Measurements from ENCODE around the gene CXCR6.

Gene CXCR6

DNA sequence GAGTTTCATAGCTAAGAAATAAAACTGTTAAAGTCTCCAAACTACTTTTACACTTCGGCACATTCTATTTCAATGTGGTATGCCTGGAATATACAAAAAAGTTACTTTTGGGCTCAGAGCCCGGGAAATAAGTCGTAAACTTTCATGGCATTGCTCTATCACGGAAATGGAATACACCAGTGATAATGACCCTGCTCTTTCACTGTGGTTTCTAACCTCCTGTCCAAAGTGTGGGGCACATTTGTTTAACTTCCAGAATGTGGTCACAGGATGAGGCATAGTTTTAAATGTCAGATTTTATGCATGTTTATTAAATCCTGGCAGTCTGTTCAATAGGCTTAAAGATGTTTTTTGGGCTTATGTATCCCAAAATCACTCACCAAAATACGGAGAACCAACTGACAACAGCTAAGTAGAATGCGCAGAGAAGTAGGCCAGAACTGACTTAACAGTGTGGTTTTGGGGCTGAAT, 5.1 kb downstream of the CXCR6 start:
- no peak for DNase-seq (ENCODE audit: low read depth in 2 of 2)

DNA sequence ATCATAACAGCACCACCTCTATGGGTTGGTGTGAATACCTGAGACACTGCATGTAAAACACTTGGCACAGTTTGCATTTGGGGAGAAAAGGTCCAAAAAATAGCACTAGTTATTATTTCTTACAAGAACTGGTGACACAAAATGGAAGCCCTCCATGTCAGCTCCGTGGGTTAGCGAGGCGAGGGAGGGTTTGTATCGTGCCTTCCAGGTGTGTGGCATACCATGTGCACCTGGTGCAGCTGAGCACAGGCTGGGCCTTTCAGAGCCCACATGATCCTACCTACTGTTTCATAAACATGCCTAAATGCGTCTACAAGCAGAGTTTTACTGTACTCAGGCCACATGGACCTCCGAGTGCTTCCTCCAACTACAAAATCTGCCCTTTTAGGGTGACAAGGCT, 5.6 kb downstream of the CXCR6 start:
- DNase-seq (ENCODE audit: low read depth in 2 of 2): no peak

DNA sequence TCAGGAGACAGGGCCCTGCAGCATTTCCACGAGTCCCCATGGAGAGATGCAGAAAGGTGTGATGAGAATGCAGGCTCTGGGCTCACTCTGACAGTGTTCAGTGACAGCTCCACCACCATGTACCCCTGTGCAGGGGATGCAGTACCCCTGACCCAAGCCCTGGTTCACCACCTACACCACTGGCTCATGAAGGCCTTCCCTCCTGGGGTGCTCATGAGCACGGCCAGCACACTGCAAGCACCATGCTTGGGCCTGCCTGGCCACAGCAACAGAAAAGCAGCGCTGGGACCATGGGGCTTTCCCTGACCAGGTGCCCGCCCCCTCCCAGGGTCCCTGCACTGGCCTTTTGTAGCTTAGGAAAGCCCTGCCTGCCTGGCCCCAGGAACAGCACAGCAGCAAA, 6.2 kb downstream of the CXCR6 start:
- DNase-seq (ENCODE audit: low read depth in 2 of 2): no peak

DNA sequence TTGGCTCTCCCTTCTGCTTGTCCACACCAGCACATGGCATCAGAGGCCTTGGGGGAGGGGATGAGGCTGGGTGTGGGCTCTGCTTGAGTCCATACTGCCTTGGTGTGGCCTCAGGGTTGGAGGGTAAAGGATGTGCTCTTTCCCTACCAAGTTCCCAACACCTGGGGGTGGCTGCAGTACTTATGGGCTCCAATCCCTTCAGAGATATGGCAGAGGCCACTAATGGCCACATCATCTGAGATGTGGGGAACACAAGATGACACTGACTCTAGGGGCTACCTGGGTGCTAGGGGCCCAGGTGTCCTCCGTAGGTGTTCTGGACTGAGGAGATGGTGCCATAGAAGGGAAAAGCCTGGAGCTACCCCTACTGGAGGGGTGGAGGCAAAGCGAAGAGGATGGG, 6.9 kb downstream of the CXCR6 start:
- no peak for DNase-seq (ENCODE audit: low read depth in 2 of 2)

DNA sequence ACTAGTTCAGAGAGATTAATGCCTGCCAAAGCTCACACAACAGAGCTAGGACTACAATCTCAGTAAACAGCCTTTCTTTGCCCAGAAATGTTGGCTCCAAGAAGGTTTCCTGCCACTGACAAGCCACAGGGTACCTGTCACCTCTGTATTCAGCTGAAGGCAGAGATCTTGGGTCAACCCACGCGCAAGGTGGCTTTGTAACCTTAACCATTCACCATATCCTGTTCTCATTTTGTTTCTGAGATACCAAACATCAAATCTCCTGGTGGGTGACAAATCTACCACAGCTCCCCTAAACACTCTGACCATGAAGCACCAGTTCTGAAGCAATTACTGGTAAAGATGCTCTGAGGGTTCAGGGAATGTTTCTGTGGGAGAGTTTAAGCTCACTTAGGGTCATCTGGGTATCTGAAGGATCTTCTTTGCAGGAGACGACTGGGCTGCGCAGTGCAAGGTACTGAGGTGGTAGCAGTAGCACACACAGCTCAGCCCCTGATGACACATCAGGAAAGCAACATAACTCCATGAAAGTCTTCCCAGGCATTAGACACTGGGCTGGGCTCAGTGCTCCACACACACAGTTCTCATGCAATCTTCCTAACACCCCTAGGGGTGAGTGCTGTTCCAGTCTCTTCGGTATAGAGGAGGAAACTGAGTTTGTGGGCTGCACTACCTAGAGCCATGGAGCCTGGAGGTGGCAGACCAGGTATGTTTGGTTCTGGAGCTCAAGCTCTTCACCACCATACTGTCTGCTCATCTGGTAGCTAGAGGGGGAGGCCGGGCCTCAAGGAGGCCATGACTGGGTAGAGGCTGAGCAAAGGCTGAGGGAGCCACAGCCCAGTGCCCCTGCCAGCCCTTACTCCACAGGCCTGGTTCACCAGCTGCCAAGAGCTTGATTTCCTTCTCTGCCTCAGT, 7.7 kb downstream of the CXCR6 start:
- peak; percentile 29 to 52 for DNase-seq (ENCODE audit: low read depth in 2 of 2)

DNA sequence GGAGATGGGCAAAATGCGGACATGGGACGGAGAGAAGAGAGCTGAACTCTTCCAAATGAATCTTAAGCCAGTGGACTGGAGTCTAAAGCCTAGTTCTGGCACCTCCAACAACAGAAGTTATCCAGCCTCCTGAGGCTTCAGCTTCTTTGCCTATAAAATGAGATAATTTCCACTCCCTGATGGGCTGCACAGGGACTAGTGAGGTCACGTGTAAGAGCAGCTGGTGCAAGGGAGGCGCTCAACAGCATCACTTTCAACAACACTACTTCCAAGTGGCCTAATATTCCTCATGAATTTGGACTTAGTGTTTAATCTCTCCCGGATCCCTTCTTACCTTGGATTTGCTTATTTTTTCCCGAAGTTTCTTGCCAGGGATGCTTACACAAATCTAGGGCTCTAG, 8.7 kb downstream of the CXCR6 start:
- no peak for DNase-seq (ENCODE audit: low read depth in 2 of 2)

DNA sequence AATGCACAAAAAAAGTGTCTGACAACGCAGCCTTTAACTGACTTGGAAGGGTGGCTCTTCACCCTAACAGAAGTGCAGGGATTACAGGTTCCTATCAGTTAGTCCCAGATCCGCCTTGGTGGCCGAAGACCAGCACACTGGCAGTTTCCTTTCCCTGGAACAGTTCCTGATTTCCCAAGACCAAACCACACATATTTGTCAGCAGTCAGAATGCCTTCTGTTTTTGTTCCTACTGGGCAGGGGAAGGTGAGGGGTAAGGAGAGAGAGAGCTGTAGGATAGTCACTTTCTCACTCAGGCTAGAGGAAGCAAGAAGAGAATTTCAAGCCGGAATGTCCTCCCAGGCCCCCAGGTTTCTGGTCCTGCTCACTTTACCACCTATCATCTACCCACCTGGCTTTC, 9.2 kb downstream of the CXCR6 start:
- no peak for DNase-seq (ENCODE audit: low read depth in 2 of 2)

DNA sequence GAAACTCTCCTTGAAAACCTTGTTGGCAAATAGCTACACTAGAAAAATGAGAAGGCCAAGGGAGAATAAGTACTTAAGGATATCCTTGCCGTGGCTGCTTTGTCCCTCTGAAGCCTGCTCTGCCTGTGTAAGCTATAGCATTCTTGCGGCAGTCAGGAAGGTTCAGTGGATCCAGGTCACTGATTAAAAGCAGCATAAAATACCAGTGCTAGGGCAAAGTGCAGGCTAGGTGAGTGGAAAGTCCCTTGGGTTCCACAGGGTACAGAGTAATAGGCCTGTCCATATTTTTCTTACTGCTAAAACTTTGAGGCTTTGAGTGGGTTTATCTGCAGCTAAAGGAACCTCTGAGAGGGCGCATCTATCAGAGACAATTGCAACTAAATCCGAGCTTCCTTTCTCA, 10.3 kb downstream of the CXCR6 start:
- no peak for DNase-seq (ENCODE audit: low read depth in 2 of 2)

DNA sequence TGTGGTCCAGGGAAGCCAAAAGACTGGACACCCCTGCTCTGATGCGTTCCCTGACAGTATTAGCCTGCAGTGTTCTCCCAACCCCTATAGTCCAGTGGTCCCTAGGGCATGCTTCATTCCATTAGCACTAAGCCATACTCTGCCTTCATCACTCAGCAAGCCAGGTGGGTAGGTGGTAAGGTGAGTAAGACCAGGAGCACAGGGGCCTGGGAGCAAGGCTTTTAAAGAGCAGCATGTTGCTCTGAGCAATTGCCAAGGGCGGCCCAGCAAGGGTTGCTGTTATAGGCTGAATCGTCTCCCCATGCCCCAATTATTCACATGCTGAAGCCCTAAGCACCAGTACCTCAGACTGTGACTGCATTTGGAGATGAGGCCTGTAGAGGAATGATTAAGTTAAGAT, 11.0 kb downstream of the CXCR6 start:
- DNase-seq (ENCODE audit: low read depth in 2 of 2): no peak

DNA sequence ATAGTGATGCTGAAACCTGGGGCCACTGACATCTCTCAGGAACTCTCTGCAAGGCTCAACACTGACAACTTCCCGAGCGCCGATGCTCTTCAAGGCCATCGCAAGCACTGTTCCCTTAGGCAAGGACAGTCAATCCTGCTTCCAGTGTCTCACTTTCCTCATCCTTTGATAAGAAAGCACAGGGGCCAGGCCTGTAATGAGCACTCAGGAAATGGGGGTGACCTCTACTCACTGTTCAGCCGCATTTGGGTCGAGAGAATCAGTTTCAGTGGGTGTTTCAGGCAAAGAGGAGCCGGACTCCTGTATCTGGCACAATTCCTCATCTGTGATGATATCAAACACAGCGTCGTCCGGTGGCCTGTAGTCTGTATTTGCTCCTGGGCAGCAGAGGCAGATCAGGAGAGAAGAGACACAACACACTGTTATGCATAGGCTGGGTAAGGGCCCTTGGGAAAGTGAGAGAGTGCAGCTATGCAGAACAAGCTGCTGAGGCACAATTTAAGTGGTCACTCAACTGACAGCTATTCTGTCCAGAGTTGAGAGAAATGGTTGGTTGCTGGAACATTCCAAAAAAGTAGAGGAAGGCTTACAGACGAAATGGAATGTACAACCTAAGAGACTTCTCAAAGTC, 11.9 kb downstream of the CXCR6 start:
- no peak for DNase-seq (ENCODE audit: low read depth in 2 of 2)

DNA sequence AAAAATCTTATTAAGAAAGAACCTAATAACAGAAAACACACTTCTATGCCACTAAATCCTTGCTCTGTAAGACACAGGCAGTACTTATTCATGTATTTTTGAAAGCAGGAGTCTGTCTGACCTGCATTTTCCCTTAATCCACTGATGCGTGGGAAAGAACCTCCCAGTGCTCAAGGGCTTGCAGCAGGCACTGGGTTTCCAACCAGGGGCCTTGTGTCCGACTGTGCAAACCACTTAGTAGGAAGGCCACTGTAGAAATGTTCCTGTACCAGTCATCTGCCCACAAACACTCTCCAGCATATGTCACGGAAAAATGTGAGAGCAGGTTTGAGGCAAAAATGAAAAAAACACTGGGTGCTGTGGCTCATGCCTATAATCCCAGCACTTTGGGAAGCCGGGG, 12.4 kb downstream of the CXCR6 start:
- no peak for DNase-seq (ENCODE audit: low read depth in 2 of 2)

DNA sequence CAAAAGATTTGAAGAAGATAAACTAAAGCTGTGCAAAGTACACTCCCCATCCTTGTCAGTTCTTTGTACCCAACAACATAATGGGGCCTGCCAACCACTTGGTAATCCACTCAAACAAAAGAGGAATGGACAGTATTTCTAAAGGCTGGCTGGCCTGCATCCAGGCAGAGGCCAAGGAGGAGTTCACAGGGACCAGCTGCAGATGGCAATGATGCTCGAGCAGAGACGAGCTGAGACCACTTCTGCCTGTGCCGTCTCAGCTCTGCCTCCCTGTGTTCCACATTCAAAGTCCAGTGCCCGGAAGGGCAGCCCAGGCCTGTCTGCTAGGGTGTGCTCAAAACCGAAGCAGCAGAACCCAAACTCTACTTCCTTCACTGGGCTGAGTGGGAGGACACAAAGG, 14.3 kb downstream of the CXCR6 start:
- no peak for DNase-seq (ENCODE audit: low read depth in 2 of 2)

DNA sequence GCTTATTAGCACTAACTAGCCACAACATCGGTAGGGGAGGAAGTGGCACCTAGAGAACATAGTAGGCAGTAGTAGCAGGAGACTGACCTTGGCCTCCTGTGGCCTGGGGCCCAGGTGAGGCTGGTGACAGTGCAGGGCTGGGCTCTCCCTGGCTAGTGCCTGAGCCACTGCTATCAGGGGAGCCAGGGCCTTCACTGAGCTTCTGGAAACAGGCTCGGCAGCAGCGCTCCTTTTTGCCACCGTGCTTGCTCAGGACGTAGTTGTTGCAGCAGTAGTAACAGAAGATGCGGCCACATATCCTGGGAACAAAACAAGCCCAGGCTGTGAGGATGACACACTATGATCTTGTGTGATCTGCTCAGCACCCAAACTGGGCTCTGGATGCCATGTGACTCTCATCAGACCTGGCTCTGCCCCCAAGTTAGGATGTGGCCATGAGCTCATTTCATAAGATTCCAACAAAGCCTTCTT, 15.1 kb downstream of the CXCR6 start:
- DNase-seq (ENCODE audit: low read depth in 2 of 2): no peak

DNA sequence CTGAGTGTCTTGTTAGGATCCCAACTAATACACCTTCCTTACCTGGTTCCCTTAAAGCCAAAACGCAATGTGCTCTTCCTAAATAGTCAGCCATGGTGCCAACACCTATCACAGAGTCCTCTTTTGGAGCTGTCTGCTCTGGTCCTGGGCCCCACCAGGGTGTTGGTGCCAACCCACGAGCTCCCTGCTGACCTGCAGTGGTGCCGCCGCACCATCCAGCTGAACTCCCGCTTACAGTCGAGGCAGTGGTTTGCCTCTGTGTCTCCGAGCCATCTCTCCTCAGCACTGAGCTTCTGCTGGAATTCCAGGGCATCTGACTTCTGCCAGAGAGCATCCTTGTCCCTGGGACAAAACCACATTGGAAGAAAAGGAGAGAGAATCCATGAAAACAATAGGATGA, 15.9 kb downstream of the CXCR6 start:
- no peak for DNase-seq (ENCODE audit: low read depth in 2 of 2)

DNA sequence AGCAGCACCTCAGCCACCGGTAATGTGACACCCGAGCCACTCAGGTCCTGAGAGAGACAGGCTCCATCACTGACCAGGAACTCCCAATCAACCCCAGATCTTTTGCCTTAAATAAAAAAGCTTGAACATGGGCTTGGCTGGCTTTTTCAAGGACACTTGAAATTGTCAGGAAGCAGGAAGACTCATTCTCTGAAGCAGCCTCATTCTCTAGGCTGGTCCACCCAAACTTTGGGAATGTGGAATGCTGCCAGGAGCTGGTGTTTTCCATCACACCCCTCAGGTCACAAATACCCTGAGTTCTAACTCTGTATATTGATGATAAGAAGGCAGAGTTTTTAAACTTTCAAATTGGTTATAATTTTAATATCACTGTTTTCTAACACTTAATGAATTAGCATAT, 17.0 kb downstream of the CXCR6 start:
- DNase-seq (ENCODE audit: low read depth in 2 of 2): no peak

DNA sequence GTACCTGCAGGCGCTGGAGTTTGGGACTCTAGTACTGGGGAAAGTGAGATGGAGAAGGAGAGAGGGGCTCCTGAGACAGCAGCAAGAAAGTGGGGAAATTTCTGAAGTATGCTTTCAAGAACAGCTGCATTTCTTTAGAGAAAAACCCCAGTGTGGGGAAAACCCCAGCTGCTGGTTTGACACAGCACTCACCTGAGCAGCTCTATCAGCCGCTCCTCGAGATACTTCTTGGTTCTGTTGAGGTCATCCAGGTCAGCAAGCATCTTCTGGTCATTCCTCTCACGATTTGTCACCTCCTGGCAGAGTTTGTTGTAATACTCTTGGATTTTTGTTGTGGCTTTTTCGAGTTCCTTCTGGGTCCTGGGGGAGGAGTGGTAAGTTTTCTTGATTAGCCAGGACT, 18.8 kb downstream of the CXCR6 start:
- no peak for DNase-seq (ENCODE audit: low read depth in 2 of 2)

DNA sequence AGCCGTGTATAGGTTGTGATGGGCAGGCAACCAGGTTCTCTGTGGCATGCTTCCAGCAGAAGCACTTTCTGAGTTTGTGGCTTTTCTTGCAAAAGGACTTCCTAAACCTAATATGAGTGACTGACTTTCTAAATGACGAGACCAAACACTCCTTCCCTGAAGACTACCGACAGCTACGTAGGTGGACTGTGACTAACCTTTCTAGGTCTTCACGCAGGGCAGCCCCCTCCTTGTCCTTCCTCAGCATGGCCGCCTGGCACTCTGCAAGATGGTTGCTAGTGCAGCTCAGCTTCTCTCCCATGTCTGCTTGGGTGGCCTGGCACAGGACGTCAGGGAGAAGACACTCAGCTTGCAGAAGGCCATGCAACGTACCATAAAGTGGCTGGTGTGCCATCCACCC, 20.9 kb downstream of the CXCR6 start:
- peak; percentile 30 to 48 for DNase-seq (ENCODE audit: low read depth in 2 of 2)

DNA sequence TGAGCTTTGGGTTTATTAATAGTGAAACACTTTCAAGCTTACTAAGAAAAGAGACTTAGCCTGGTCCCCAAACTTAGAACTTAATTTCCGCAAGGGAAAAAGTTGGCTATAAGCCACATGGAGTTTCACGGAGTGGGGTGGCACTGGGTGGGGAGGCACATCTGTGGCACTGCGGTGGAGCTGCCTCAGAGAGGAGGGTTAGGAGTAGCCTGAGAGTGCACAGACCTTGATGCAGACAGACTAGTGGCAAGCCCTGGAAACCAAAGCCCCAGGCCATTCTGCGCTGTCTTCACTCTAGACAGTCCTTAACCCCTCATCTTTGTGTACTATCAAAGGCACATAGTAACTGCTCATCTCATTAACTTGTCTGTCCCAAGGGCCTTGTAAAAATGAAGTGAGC, 22.0 kb downstream of the CXCR6 start:
- DNase-seq (ENCODE audit: low read depth in 2 of 2): no peak

DNA sequence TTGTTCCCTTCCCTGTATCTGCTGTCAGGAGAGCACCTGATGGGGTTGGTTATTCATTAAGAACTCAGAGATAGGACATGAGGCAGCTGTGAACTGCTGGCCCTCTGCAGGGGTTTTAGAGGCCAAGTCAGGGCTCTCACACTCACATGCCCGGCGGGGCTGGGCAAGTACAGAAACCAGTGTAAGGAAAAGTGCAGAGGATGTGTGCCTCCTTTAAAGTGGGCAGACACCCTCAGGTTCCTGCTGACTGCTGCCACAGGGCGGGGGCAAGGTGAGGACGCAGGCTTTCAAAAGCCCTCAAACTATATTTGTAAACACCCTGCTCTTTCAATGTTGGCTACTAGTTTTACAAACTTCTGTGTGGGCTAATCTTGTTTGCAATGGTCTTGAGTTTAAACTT, 22.4 kb downstream of the CXCR6 start:
- no peak for DNase-seq (ENCODE audit: low read depth in 2 of 2)

DNA sequence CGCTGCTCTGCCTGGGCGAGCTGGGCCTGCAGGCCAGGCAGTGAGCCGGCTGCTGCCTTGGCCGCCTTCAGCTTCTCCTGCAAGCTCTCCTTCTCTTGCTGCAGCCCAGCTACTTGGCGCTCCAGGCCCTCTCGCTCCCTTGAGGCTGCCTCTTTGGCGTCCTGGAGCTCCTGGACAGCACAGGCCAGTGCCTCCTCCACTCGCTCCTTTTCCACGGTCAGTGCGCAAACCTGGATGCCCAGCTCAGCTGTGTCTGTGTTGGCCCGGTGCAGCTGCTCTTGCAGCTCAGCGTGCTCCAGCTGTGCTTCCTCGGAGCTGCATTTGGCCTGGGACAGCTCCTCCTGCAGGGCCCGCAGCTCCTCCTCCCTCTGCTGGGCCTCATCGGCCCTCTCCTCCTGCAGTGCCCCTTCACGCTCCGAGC, 23.1 kb downstream of the CXCR6 start:
- DNase-seq (ENCODE audit: low read depth in 2 of 2): no peak

DNA sequence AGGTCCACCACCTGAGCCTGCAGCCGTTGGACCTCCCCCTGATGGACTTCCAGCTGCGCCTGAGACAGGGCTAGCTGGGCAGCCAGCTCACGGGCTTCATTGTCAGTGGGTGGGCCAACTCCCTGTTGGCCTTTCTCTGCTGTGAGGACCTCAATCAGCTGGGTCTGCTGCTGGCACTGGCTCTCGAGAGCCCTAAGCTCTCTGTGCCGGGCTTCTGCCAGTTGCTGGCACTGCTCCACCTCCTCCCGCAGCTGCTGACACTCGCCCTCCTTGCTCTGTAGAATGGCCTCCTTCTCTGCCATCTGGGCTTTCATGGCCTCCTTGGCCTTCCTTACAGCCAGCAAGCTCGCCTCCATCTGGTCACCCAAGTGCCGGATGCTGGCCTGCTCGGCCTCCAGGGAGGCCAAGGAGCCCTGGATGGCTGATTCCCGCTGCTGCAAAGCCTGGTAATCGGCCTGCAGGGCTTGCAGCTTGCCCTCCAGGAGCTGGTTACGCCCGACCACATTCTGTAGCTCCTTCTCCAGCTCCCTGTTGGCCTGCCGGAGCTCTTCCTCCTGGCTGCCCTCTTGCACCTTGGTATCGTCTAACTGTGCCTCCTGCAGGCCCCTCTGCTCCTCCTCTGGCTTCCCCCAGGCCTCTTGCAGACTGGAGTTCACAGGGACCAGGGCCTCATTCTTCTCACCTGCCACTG, 23.8 kb downstream of the CXCR6 start:
- no peak for DNase-seq (ENCODE audit: low read depth in 2 of 2)

DNA sequence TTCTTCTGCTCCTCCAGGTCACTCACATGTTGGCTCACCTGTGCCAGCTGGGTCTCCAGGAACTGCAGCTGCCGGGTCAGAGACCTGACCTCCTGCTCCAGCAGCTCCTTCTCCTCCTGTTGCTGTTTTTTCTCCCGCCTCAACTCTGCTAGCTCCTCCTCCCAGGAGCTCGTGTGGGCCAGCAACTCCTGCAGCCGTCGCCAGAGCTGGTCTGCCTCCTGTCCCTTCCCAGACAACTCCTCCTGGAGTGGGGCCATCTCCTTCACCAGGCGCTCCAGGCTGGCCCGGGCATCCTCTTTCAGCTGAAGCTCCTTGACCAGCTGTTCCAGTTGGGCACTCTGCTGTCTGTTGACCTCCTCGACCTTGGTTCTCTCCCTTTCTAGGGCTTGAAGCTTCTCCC, 24.5 kb downstream of the CXCR6 start:
- DNase-seq (ENCODE audit: low read depth in 2 of 2): no peak

DNA sequence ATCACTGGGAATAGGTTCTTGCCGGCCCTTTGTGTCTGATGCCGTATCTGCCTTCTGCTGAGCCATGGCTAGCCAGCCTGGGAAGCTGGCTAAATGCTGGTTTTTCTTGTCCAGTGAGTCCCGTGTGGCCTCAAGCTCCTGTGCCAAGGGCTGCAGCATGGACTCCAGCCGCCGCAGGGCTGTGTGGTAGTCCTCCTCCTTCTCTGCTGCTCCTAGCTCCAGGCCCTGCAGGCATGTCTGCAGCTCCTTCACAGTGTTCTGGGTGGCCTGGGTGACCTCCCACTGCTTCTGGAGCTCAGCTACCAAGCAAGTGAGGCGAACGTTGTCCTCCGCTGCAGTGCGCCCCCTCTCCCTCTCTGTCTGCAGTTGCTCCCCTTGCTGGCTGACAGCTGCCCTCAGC, 24.9 kb downstream of the CXCR6 start:
- no peak for DNase-seq (ENCODE audit: low read depth in 2 of 2)

All from stimulated activated CD4-positive, alpha-beta T cell treated with anti-CD3 and anti-CD28 coated beads, Interleukin-4, amount 100 ng/mL, for 48 hours (primary cell).